ENCODE measurements around the gene SLC36A1.

The SLC36A1 gene

GRCh38 chr5:151463137-151464029 lies 16.0 kb downstream of the SLC36A1 start:
- FAIRE-seq (no peak), DNase-seq (ENCODE audit: insufficient read length, low spot score) (no peak)
- TF ChIP-seq CTCF (IDR thresholded peaks at IDR 0.05; ENCODE audit: insufficient read depth, missing control alignments): no peak

- TF ChIP-seq CTCF (IDR thresholded peaks at IDR 0.05; ENCODE audit: insufficient read depth, missing control alignments): no peak
- no peak for DNase-seq (ENCODE audit: insufficient read length, low spot score)
- FAIRE-seq: no peak
Measured at GRCh38 chr5:151464101-151464500, 16.7 kb downstream of the SLC36A1 start.

- DNase-seq (ENCODE audit: insufficient read length, low spot score) (no peak), FAIRE-seq (no peak)
- TF ChIP-seq CTCF (IDR thresholded peaks at IDR 0.05; ENCODE audit: insufficient read depth, missing control alignments): no peak
Measured at GRCh38 chr5:151465476-151465875, 18.1 kb downstream of the SLC36A1 start.

GRCh38 chr5:151467576-151467975 lies 20.2 kb downstream of the SLC36A1 start:
- FAIRE-seq (no peak), DNase-seq (ENCODE audit: insufficient read length, low spot score) (no peak)
- no peak for TF ChIP-seq CTCF (IDR thresholded peaks at IDR 0.05; ENCODE audit: insufficient read depth, missing control alignments)

- no peak for DNase-seq (ENCODE audit: insufficient read length, low spot score)
- TF ChIP-seq CTCF (IDR thresholded peaks at IDR 0.05; ENCODE audit: insufficient read depth, missing control alignments): no peak
- no peak for FAIRE-seq
Measured at GRCh38 chr5:151469386-151469785, 22.0 kb downstream of the SLC36A1 start.

GRCh38 chr5:151469992-151470391 lies 22.6 kb downstream of the SLC36A1 start:
- no peak for TF ChIP-seq CTCF (IDR thresholded peaks at IDR 0.05; ENCODE audit: insufficient read depth, missing control alignments)
- FAIRE-seq: no peak
- DNase-seq (ENCODE audit: insufficient read length, low spot score): no peak

GRCh38 chr5:151470439-151470838 lies 23.0 kb downstream of the SLC36A1 start:
- FAIRE-seq (no peak), DNase-seq (ENCODE audit: insufficient read length, low spot score) (no peak)
- no peak for TF ChIP-seq CTCF (IDR thresholded peaks at IDR 0.05; ENCODE audit: insufficient read depth, missing control alignments)
